ENCODE results near the gene PPFIA3.

DNA sequence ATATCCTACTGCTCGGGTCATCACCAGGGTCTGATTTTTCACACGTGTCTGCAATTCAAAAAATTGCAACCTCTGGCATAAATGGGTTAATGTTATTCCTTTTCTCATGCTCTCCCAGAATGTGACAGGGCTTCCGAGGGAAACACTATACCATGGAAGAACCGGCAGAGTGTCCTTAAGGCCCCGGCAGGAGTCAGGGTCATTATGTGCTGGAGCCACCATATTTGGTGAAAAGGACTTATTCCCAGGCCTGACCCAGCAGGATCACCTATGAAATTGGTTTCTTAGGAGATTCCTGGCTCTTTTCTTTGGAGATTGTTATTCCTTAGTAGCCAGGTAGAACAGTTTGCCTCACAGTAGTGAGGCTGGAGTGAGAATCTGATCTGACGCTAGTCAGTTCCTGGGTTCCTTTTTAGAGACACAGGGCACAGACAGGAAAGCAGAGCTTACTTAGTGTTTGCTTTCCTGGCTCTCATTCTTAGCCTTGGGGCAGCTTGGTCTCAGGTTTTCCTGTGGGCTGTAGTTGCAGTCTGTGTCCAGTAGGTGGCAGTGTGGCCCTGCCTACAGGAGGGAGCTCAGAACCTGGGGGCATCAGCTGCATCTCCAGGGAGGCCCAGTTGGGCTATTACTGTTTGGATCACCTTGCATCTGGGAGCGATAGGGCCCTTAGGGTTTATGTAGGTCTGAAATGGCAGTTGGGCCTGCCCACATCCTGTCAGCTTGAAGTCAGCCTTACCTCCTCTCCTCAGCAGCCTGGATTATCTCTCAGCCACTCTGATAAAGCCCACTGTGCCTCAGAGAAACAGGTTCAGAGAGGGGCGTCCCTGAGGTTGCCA, 21.7 kb upstream of the PPFIA3 start:
- TF ChIP-seq, protein P1, sequence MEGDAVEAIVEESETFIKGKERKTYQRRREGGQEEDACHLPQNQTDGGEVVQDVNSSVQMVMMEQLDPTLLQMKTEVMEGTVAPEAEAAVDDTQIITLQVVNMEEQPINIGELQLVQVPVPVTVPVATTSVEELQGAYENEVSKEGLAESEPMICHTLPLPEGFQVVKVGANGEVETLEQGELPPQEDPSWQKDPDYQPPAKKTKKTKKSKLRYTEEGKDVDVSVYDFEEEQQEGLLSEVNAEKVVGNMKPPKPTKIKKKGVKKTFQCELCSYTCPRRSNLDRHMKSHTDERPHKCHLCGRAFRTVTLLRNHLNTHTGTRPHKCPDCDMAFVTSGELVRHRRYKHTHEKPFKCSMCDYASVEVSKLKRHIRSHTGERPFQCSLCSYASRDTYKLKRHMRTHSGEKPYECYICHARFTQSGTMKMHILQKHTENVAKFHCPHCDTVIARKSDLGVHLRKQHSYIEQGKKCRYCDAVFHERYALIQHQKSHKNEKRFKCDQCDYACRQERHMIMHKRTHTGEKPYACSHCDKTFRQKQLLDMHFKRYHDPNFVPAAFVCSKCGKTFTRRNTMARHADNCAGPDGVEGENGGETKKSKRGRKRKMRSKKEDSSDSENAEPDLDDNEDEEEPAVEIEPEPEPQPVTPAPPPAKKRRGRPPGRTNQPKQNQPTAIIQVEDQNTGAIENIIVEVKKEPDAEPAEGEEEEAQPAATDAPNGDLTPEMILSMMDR (IDR thresholded peaks at IDR 0.05) = peak; percentile 98
- TF ChIP-seq JUN (CRISPR knock-in tag; IDR thresholded peaks at IDR 0.05) (no peak), ZNF423 (CRISPR knock-in tag; IDR thresholded peaks at IDR 0.05) (no peak)
- TF ChIP-seq, protein P2, sequence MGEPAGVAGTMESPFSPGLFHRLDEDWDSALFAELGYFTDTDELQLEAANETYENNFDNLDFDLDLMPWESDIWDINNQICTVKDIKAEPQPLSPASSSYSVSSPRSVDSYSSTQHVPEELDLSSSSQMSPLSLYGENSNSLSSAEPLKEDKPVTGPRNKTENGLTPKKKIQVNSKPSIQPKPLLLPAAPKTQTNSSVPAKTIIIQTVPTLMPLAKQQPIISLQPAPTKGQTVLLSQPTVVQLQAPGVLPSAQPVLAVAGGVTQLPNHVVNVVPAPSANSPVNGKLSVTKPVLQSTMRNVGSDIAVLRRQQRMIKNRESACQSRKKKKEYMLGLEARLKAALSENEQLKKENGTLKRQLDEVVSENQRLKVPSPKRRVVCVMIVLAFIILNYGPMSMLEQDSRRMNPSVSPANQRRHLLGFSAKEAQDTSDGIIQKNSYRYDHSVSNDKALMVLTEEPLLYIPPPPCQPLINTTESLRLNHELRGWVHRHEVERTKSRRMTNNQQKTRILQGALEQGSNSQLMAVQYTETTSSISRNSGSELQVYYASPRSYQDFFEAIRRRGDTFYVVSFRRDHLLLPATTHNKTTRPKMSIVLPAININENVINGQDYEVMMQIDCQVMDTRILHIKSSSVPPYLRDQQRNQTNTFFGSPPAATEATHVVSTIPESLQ (CRISPR knock-in tag; IDR thresholded peaks at IDR 0.05) = no peak
- TF ChIP-seq, protein P3, sequence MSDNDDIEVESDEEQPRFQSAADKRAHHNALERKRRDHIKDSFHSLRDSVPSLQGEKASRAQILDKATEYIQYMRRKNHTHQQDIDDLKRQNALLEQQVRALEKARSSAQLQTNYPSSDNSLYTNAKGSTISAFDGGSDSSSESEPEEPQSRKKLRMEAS (CRISPR knock-in tag; IDR thresholded peaks at IDR 0.05) = no peak
- TF ChIP-seq, protein P4, sequence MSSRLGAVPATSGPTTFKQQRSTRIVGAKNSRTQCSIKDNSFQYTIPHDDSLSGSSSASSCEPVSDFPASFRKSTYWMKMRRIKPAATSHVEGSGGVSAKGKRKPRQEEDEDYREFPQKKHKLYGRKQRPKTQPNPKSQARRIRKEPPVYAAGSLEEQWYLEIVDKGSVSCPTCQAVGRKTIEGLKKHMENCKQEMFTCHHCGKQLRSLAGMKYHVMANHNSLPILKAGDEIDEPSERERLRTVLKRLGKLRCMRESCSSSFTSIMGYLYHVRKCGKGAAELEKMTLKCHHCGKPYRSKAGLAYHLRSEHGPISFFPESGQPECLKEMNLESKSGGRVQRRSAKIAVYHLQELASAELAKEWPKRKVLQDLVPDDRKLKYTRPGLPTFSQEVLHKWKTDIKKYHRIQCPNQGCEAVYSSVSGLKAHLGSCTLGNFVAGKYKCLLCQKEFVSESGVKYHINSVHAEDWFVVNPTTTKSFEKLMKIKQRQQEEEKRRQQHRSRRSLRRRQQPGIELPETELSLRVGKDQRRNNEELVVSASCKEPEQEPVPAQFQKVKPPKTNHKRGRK (CRISPR knock-in tag; IDR thresholded peaks at IDR 0.05; ENCODE audit: borderline replicate concordance) = no peak
- TF ChIP-seq, protein P5, sequence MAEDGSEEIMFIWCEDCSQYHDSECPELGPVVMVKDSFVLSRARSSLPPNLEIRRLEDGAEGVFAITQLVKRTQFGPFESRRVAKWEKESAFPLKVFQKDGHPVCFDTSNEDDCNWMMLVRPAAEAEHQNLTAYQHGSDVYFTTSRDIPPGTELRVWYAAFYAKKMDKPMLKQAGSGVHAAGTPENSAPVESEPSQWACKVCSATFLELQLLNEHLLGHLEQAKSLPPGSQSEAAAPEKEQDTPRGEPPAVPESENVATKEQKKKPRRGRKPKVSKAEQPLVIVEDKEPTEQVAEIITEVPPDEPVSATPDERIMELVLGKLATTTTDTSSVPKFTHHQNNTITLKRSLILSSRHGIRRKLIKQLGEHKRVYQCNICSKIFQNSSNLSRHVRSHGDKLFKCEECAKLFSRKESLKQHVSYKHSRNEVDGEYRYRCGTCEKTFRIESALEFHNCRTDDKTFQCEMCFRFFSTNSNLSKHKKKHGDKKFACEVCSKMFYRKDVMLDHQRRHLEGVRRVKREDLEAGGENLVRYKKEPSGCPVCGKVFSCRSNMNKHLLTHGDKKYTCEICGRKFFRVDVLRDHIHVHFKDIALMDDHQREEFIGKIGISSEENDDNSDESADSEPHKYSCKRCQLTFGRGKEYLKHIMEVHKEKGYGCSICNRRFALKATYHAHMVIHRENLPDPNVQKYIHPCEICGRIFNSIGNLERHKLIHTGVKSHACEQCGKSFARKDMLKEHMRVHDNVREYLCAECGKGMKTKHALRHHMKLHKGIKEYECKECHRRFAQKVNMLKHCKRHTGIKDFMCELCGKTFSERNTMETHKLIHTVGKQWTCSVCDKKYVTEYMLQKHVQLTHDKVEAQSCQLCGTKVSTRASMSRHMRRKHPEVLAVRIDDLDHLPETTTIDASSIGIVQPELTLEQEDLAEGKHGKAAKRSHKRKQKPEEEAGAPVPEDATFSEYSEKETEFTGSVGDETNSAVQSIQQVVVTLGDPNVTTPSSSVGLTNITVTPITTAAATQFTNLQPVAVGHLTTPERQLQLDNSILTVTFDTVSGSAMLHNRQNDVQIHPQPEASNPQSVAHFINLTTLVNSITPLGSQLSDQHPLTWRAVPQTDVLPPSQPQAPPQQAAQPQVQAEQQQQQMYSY (CRISPR knock-in tag; IDR thresholded peaks at IDR 0.05) = no peak
- TF ChIP-seq, protein P6, sequence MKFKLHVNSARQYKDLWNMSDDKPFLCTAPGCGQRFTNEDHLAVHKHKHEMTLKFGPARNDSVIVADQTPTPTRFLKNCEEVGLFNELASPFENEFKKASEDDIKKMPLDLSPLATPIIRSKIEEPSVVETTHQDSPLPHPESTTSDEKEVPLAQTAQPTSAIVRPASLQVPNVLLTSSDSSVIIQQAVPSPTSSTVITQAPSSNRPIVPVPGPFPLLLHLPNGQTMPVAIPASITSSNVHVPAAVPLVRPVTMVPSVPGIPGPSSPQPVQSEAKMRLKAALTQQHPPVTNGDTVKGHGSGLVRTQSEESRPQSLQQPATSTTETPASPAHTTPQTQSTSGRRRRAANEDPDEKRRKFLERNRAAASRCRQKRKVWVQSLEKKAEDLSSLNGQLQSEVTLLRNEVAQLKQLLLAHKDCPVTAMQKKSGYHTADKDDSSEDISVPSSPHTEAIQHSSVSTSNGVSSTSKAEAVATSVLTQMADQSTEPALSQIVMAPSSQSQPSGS (CRISPR knock-in tag; IDR thresholded peaks at IDR 0.05; ENCODE audit: borderline replicate concordance, low read depth) = no peak
- TF ChIP-seq, protein P7, sequence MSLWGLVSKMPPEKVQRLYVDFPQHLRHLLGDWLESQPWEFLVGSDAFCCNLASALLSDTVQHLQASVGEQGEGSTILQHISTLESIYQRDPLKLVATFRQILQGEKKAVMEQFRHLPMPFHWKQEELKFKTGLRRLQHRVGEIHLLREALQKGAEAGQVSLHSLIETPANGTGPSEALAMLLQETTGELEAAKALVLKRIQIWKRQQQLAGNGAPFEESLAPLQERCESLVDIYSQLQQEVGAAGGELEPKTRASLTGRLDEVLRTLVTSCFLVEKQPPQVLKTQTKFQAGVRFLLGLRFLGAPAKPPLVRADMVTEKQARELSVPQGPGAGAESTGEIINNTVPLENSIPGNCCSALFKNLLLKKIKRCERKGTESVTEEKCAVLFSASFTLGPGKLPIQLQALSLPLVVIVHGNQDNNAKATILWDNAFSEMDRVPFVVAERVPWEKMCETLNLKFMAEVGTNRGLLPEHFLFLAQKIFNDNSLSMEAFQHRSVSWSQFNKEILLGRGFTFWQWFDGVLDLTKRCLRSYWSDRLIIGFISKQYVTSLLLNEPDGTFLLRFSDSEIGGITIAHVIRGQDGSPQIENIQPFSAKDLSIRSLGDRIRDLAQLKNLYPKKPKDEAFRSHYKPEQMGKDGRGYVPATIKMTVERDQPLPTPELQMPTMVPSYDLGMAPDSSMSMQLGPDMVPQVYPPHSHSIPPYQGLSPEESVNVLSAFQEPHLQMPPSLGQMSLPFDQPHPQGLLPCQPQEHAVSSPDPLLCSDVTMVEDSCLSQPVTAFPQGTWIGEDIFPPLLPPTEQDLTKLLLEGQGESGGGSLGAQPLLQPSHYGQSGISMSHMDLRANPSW (CRISPR knock-in tag; conservative IDR thresholded peaks at IDR 0.05; ENCODE audit: low read depth) = no peak
